GM23338 (cell line): Measurements from ENCODE around the gene PBX3.

Experiments
- CREB1 ChIP-seq: fragments of 250-450 bp; sonication (Bioruptor Pico); IDR thresholded peaks from 2 replicates; pipeline ENCODE4 v1.5.0; 2020; ENCODE audit warnings: low read depth, mild to moderate bottlenecking, moderate library complexity
- EZH2 ChIP-seq: fragments of 200-600 bp; sonication (generic); IDR thresholded peaks from one replicate; pipeline ENCODE4 v1.8.0; 2017; ENCODE audit warnings: antibody characterized with exemption, mild to moderate bottlenecking, low read depth; ENCODE audit not compliant: unreplicated experiment
- EZH2phosphoT487 ChIP-seq: fragments of 200-600 bp; sonication (generic); IDR thresholded peaks from one replicate; pipeline ENCODE4 v1.8.1; 2018; ENCODE audit warnings: antibody characterized with exemption; ENCODE audit not compliant: unreplicated experiment
- JUNB ChIP-seq: IDR thresholded peaks from one replicate; pipeline ENCODE4 v1.6.1; 2016; ENCODE audit warnings: antibody characterized with exemption; ENCODE audit not compliant: unreplicated experiment
- NANOG ChIP-seq: IDR thresholded peaks from 2 replicates; pipeline ENCODE4 v1.6.1; 2016; ENCODE audit warnings: antibody characterized with exemption, borderline replicate concordance
- POLR2AphosphoS5 ChIP-seq: IDR thresholded peaks from 2 replicates; pipeline ENCODE4 v1.6.1; 2016; ENCODE audit warnings: antibody characterized with exemption, low read depth
- STAT1 ChIP-seq: IDR thresholded peaks from one replicate; pipeline ENCODE4 v1.6.1; 2016; ENCODE audit warnings: antibody characterized with exemption; ENCODE audit not compliant: unreplicated experiment
- ZNF114 ChIP-seq: fragments of 250-450 bp; sonication (Bioruptor Pico); IDR thresholded peaks from 2 replicates; pipeline ENCODE4 v1.5.0; 2020; ENCODE audit warnings: mild to moderate bottlenecking, moderate library complexity
- ZNF331 ChIP-seq: fragments of 250-450 bp; sonication (Bioruptor Pico); IDR thresholded peaks from 2 replicates; pipeline ENCODE4 v1.5.0; 2020; ENCODE audit warnings: low read depth, mild to moderate bottlenecking, moderate library complexity
- ZNF462 ChIP-seq: fragments of 250-450 bp; sonication (Bioruptor Pico); IDR thresholded peaks from 2 replicates; pipeline ENCODE4 v1.5.0; 2020; ENCODE audit warnings: mild to moderate bottlenecking, moderate library complexity
- TF ChIP-seq, protein P1 (sequence below), 2 experiments: fragments of 200-600 bp in 1 of 2; sonication (generic) in 1 of 2; conservative IDR thresholded peaks; 2 replicates each; pipeline versions ENCODE4 v1.5.1 to v1.6.1; 2016 to 2017; ENCODE audit warnings: antibody characterized with exemption in 2 of 2, low read depth in 2 of 2, mild to moderate bottlenecking in 2 of 2, moderate library complexity in 1 of 2
- TF ChIP-seq, protein P2 (sequence below): IDR thresholded peaks from one replicate; pipeline ENCODE4 v1.6.1; 2018; ENCODE audit warnings: antibody characterized with exemption; ENCODE audit not compliant: unreplicated experiment
- TF ChIP-seq, protein P3 (sequence below): IDR thresholded peaks from 2 replicates; pipeline ENCODE4 v1.6.1; 2016; ENCODE audit warnings: antibody characterized with exemption

DNA sequence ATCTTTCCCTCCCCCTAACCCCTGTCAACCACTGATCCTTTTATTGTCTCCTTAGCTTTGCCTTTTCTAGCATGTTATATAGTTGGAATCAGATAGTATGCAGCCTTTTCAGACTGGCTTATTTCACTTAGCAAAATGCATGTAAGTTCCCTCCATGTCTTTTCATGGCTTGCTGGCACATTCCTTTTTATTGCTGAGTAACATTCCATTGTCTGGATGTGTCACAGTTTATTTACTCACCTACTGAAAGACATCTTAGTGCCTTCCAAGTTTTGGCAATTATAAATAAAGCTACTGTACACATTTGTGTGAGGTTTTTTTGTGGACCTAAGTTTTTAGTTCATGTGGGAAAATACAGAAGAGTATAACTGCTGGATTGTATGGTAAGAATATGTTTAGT lies 230.1 kb downstream of the PBX3 start:
- TF ChIP-seq, protein P1, sequence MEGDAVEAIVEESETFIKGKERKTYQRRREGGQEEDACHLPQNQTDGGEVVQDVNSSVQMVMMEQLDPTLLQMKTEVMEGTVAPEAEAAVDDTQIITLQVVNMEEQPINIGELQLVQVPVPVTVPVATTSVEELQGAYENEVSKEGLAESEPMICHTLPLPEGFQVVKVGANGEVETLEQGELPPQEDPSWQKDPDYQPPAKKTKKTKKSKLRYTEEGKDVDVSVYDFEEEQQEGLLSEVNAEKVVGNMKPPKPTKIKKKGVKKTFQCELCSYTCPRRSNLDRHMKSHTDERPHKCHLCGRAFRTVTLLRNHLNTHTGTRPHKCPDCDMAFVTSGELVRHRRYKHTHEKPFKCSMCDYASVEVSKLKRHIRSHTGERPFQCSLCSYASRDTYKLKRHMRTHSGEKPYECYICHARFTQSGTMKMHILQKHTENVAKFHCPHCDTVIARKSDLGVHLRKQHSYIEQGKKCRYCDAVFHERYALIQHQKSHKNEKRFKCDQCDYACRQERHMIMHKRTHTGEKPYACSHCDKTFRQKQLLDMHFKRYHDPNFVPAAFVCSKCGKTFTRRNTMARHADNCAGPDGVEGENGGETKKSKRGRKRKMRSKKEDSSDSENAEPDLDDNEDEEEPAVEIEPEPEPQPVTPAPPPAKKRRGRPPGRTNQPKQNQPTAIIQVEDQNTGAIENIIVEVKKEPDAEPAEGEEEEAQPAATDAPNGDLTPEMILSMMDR (conservative IDR thresholded peaks at IDR 0.05; ENCODE audit: low read depth in 2 of 2): no peak
- no peak for TF ChIP-seq EZH2
- no peak for TF ChIP-seq JUNB
- no peak for TF ChIP-seq EZH2phosphoT487
- no peak for TF ChIP-seq POLR2AphosphoS5
- TF ChIP-seq CREB1 (CRISPR knock-in tag): no peak
- TF ChIP-seq, protein P2, sequence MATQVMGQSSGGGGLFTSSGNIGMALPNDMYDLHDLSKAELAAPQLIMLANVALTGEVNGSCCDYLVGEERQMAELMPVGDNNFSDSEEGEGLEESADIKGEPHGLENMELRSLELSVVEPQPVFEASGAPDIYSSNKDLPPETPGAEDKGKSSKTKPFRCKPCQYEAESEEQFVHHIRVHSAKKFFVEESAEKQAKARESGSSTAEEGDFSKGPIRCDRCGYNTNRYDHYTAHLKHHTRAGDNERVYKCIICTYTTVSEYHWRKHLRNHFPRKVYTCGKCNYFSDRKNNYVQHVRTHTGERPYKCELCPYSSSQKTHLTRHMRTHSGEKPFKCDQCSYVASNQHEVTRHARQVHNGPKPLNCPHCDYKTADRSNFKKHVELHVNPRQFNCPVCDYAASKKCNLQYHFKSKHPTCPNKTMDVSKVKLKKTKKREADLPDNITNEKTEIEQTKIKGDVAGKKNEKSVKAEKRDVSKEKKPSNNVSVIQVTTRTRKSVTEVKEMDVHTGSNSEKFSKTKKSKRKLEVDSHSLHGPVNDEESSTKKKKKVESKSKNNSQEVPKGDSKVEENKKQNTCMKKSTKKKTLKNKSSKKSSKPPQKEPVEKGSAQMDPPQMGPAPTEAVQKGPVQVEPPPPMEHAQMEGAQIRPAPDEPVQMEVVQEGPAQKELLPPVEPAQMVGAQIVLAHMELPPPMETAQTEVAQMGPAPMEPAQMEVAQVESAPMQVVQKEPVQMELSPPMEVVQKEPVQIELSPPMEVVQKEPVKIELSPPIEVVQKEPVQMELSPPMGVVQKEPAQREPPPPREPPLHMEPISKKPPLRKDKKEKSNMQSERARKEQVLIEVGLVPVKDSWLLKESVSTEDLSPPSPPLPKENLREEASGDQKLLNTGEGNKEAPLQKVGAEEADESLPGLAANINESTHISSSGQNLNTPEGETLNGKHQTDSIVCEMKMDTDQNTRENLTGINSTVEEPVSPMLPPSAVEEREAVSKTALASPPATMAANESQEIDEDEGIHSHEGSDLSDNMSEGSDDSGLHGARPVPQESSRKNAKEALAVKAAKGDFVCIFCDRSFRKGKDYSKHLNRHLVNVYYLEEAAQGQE: no peak
- TF ChIP-seq STAT1: no peak
- TF ChIP-seq, protein P3, sequence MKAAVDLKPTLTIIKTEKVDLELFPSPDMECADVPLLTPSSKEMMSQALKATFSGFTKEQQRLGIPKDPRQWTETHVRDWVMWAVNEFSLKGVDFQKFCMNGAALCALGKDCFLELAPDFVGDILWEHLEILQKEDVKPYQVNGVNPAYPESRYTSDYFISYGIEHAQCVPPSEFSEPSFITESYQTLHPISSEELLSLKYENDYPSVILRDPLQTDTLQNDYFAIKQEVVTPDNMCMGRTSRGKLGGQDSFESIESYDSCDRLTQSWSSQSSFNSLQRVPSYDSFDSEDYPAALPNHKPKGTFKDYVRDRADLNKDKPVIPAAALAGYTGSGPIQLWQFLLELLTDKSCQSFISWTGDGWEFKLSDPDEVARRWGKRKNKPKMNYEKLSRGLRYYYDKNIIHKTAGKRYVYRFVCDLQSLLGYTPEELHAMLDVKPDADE: no peak
- no peak for TF ChIP-seq ZNF331 (CRISPR knock-in tag)
- no peak for TF ChIP-seq ZNF114 (CRISPR knock-in tag)
- TF ChIP-seq ZNF462 (CRISPR knock-in tag): no peak
- no peak for TF ChIP-seq NANOG
